NCI-H510A treated with DMSO at 0.1 percent for 48 hours (cell line): Measurements from ENCODE around the gene VPS13C.

Source experiments
- DNase-seq: peaks from one replicate; lab custom pipeline; 2025; lab: John Stamatoyannopoulos, UW

Gene VPS13C

DNA sequence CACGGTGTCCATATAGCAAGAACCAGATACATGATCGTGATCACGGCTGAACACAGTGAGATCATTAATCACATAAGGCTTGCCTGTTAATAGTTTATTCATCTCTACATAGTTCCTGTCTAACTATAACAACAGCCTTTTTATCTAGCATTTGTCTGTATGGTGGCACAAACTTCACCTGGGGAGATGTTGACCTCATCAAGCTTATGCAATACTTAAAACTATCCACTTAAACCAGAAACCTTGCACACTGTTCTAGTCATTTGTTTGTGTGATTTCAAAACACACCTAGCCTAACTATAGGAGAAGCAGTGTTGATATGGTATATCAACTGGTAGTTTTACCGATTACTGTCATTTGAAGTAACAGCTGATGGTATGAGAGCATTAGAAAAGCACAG, 124.8 kb downstream of the VPS13C start:
- DNase-seq: no peak

DNA sequence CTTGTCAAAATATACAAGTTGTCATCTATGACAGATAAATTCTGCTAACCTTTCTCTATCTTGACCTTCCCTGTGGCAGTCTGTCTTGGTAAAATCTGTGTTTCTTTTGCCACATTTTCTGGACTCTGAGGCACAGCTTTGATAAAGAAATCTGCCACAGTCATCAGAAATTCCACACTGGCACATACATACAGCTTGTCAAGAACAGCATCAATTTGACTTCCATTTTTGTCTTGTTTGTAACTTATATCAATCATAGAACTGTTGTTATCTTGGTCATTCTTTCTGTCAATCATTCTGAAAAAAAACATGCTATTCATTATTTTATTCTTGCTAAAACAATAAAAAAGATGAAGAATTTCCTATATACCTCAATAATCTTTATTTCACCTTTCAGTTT, 130.8 kb downstream of the VPS13C start:
- DNase-seq: no peak

DNA sequence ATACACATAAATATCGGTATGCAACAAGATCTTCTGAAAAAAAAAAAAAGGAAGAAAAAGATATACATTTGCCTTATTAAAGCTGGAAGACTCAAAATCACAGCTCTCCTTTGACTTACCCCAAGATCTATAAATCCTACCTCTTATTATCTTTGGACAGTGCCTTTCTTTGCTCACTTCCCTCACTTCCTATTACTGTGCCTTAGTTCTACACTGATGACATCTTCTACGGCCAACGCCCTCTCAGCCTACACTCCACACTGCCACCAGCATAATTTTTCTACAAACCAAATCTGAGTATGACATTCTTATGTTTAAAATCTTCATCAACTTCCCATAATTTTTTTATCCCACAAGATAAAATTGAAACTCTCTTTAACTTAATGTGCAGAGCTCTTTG, 137.1 kb downstream of the VPS13C start:
- no peak for DNase-seq

- no peak for DNase-seq
These were observed 139.2 kb downstream of the VPS13C start for GRCh38 chr15:61921093-61921492.

GRCh38 chr15:61917457-61917856, 142.8 kb downstream of the VPS13C start:
- DNase-seq: no peak

GRCh38 chr15:61916104-61916503, 144.1 kb downstream of the VPS13C start:
- no peak for DNase-seq

DNA sequence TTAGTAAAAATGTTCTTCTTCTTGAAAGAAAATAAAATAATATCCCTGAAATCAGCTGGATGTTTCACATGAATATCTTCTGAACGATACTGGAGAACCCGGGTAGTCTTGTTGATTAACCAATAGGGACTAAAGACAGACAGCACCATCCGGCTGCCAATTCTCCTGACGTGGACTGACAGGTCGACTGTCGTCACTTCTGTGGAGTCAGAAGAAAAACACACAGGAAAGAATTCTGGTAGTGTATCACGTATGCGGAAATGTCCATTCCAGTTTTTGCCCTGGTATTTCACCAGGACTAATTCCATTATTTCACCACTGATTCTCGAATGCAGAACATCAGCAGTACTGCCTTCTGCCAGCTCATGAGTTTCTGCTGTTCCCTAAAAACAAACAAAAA, 144.6 kb downstream of the VPS13C start:
- DNase-seq: no peak

DNA sequence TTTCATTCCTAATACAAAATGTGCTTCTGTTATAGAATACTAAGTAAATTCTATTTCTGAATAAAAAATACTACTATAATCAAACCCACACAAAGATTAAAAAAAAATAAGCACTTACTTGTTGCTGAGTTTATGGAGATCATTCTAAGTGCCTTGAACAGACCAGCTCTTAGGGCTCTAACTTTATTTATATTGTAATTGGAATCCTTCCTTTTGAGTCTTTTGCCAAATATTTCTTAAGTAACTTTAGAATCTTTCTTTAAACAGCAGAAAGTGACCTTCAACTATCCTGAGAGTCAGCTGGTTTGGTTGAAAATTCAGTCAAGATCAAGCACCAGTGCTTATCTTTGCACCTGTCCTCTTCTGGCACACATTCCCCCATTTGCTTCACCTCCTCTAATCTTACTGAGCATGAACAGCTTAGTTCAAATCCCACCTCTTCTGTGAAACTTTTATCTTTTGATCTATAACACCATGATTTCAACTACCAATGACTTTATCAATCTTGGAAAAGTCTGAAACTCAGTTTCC, 149.3 kb downstream of the VPS13C start:
- no peak for DNase-seq

GRCh38 chr15:61908241-61908640, 152.0 kb downstream of the VPS13C start:
- DNase-seq: no peak

DNA sequence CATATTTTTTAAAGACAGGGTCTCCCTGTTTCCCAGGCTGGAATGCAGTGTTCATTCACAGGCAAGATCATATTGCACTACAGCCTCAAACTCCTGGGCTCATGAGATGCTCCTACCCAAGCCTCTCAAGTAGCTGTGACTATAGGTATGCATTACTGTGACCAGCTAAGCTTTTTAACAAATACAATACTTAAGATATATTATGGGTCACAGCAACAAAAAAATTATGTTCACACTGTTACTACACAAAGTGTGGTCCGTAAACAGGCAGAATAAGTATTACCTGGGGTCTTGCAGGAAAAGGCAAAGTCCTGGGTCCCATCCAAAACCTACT, 152.5 kb downstream of the VPS13C start:
- no peak for DNase-seq

DNA sequence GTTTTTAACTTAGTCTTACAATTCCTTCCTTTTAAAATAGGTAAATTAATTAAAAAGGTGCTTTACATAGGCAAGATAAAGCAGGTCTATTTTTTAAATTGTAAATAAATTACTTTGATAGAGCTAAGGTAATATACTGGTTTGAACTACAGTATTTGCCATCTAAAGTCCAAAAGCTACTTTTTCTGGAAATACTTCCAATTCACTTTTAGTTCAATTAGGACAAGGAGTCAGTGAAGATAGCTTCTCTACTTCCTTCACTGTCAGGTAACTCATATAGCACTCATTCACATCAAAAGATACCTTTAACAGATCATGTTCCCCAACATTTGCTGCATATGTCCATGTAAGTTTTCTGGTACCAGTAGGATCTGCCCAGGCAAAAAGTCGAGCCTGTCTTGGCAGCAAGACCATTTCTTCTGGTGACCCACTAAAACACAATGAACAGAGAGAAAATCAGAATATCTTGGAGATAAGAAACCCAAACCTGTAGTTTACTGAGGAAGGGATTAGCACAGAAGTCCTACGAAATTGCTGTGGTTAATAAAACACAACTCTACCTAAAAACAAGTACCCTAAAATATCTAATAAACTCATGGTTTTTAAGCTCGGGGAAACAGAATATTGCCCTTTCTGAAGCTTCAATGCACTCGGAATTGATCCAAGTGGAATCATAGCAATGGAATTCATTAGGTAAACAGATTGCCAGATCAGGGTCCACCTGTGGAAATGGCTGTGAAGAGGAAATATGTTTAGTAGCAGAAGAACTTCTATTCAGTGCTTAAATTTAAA, 153.1 kb downstream of the VPS13C start:
- no peak for DNase-seq

- DNase-seq: no peak
These were observed 167.1 kb downstream of the VPS13C start for GRCh38 chr15:61893146-61893545.

DNA sequence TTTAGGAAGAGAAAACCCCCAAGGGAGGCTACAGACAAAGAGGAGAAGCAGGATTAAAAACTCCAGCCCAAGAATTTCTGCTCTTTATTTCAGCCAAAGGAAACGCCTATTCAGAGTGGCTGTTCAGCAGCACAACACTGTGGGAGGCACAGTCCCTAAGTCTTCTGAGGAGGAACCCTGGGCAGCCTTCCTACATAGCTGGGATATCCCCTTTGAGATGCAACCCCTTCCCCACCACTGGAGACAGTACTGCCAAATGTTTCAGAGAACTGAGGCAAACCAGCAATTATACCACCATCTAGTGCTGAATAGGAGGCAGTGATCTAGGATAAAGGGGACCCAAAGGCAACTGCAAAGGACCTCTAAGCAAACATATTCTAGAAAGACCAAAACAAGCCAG, 168.1 kb downstream of the VPS13C start:
- no peak for DNase-seq

GRCh38 chr15:61890106-61890505, 170.1 kb downstream of the VPS13C start:
- DNase-seq: no peak

GRCh38 chr15:61889706-61890105, 170.5 kb downstream of the VPS13C start:
- DNase-seq: no peak

DNA sequence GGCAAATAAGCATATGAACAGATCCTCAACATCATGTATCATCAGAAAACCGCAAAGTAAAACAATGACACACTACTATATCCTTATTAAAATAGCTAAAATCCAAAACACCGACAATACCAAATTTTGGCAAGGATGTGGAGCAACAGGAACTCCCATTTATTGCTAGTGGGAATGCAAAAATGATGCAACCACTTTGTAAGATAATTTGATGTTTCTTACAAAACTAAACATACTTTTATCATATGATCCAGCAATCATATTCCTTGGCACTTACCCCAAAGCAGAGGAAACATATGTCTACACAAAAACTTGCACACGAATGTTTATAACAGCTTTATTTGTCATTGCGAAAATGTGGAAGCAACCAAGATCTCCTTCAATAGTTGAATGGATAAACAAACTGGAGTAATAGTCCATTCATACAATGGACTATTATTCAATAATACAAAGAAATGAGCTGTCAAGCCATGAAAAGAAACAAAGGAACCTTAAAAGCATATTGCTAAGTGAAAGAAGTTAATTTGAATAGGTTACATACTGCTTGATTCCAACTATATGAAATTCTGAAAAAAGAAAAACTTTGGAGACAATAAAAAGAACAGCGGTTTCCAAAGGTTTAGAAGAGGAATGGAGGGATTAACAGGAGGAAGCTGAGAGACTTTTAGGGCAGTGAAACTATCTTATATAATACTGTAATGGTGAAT, 172.0 kb downstream of the VPS13C start:
- DNase-seq: no peak

DNA sequence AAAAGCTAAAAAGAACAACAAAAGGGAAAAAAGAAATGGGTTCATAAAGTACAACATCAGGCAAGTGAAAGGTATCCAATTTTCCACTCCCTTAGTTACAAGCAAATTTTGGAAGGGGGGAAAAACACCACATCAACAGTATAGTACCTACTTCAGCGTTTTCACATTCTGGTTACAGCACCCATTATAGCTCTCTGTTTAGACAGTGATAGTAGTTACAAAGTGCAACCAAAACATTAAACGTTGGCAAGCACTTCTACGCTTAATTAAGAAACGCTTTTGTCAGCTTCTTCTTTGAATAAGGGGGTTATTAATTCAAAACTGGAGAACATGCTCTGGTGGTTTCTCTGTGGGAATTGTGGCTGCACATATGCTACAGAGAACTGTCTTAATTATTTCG, 180.2 kb downstream of the VPS13C start:
- peak; percentile 18 for DNase-seq

- no peak for DNase-seq
These were observed 181.0 kb downstream of the VPS13C start for GRCh38 chr15:61879219-61879618.

DNA sequence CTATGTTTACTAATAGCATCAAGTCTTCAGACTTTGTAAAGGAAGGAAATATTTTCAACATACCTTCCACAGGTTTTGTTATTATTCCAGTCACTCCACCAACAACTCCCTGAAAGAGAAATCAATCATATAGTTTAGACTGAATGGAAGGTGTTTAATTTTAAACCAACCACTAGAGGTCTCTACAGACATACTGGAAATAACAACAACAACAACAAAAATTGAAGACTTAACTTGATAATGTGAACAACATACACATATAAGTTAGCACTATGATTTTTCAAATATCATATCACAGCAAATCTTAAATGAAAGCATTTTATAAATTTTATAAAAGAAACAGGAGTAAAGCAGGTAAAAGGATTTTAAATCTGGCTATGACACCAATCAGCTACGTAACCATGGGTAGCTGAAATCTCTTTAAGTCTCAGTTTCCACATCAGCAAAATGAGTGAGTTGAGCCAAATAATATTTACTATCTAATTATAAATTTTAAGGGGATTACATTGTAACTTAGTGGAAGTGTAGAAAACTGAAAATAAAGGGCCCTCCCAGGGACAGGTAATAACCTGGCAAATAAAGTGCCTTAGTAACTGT, 188.2 kb downstream of the VPS13C start:
- peak; percentile 14 for DNase-seq

DNA sequence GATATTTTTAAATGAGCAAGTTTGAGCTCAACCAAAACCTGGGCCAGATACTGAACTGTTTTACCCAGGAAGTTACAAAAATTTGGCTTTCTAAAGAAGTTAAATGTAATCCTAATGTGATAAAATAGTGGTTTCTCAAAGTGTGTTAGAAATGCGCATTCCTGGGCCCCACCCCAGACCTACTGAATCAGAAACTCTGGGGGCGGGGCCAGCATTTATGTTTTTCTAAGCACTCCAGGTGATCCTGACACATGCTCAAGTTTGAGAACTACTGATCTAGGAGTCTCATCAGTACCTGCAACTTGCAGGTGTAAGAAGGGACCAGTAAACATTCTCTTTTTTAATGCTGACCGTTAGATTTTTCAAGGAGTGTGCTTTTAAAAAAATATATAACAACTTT, 190.6 kb downstream of the VPS13C start:
- no peak for DNase-seq

DNA sequence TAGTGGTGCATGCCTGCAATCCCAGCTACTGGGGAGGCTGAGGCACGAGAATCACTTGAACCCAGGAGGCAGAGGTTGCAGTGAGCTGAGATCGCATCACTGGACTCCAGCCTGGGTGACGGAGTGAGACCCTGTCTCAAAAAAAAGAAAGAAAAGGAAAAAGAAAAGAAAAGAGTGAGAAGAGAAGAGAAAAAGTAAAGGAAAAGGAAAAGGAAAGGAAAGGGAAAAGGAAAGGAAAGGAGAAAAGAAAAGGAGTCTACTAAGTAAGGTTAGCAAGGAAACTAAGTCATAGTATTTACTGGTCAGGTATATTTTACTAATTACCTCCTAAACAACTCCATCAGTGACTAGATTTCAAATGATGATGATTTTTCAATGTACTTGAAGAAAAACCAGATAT, 198.3 kb downstream of the VPS13C start:
- no peak for DNase-seq

- DNase-seq: no peak
These were observed 202.9 kb downstream of the VPS13C start for GRCh38 chr15:61857169-61857829.

DNA sequence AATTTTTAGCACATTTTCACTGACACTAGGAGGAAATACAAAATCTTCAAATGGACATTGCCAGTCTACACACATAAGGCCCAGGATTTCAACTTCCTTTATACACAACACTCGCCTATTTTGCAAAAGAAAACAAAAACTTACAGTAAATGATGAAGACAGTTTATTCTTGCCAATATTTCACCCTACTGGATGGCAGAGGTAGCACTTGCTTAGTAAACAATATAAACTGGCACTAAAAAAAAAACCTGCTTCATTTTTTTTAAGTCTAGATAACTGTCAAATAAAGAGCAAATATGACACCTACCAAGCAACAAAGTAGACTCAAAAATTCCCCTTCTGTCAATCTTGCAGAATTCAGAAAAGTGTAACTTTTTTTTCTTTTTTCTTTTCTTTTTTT, 204.0 kb downstream of the VPS13C start:
- DNase-seq: no peak
